Tibial nerve (tissue), 4 donors: ENCODE results near the gene ANKZF1.

ENCODE experiments used
- CTCF ChIP-seq, 5 experiments: fragments of 200-600 bp in 3 of 5; fragments of 450-650 bp in 2 of 5; sonication (generic) in 3 of 5; IDR thresholded peaks; one replicate each; pipeline ENCODE4 v1.5.1; 2016 to 2019; ENCODE audit warnings: antibody characterized with exemption in 5 of 5, mild to moderate bottlenecking in 3 of 5, moderate library complexity in 2 of 5
- EP300 ChIP-seq, 2 donors: sonication (generic); formaldehyde crosslinking; IDR thresholded peaks; one replicate each; pipeline ENCODE4 v1.6.1; 2017; ENCODE audit warnings: antibody characterized with exemption in 2 of 2, mild to moderate bottlenecking in 1 of 2

- no peak for TF ChIP-seq CTCF (IDR thresholded peaks at IDR 0.05)
- no peak for TF ChIP-seq EP300 (IDR thresholded peaks at IDR 0.05)
These were observed 47.1 kb upstream of the ANKZF1 start for GRCh38 chr2:219182331-219183150.
